ENCODE data around the gene OSBPL2. TPM values are rescaled to one million over a fixed set of nuclear protein-coding genes. Genes with fewer than 3 reads are reported as not detected.

The OSBPL2 gene
- total RNA-seq, 2 experiments from 2014 or later = 23.6 to 24.7 TPM

DNA sequence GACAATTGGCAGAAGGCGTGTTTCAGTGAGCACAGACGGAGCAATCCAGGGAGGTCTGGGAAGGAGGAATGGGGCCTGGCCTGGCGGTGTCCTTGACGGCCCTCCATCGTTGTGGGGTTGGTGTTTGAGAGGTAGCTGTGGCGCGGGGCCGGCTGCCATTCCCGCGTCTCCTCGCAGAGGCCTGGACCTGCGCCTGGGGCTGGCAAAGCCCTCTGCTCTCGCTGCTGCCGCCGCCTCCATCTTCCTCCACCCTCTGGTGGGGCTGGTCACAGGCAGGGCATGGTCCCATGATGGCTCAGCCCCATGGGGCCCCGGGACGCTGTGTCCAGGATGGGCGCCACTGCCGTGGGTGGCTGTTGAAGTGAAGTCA is 7.6 kb downstream of the OSBPL2 start:
- Mint-ChIP-seq H3K27ac (no peak overlapping the region), H3K27me3 (ENCODE audit: low read depth) (no peaks in the 10 kb centered on the region), H3K4me3 (no peak overlapping the region), H3K9me3 (no peaks in the 10 kb centered on the region), H3K36me3 (ENCODE audit: low read depth) (no peaks in the 10 kb centered on the region), H3K4me1 (ENCODE audit: low read depth) (peaks cover 28% of the 10 kb centered on the region)
- DNase-seq = no peak
- intact Hi-C loops (cut with micrococcal nuclease) = no loop called here
- CTCF ChIA-PET = interaction anchor here (1.0 kb wide), 1 partner anchor 14 kb away, joined by 3 read pairs; no protein-coding TSS in a partner anchor

DNA sequence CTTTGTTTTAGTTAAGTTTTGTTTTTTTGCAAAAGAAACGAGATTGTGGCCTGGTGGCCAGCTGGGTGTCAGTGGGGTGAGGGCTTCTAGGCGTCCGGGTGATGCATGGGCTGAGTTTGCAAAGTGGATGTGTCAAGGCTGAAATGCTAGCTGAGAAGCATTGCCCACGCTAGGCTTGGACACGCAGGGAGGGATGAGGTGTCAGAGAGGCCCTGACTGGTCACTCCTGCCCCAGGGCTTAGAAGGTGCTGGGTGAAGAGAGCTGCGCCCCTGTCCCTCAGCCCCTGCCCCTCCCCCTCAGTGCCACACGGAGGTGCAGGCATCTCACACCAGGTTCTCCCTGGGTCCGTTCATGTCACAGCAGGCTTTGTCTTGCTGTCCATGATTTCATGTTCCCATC is 8.1 kb downstream of the OSBPL2 start:
- CTCF ChIA-PET = no interaction called here
- Mint-ChIP-seq H3K36me3 (ENCODE audit: low read depth) (no peaks in the 10 kb centered on the region), H3K27me3 (ENCODE audit: low read depth) (no peaks in the 10 kb centered on the region), H3K27ac (no peak overlapping the region), H3K4me1 (ENCODE audit: low read depth) (peaks cover 27% of the 10 kb centered on the region), H3K9me3 (no peaks in the 10 kb centered on the region), H3K4me3 (no peak overlapping the region)
- intact Hi-C loops (cut with micrococcal nuclease) = no loop called here
- DNase-seq = no peak

DNA sequence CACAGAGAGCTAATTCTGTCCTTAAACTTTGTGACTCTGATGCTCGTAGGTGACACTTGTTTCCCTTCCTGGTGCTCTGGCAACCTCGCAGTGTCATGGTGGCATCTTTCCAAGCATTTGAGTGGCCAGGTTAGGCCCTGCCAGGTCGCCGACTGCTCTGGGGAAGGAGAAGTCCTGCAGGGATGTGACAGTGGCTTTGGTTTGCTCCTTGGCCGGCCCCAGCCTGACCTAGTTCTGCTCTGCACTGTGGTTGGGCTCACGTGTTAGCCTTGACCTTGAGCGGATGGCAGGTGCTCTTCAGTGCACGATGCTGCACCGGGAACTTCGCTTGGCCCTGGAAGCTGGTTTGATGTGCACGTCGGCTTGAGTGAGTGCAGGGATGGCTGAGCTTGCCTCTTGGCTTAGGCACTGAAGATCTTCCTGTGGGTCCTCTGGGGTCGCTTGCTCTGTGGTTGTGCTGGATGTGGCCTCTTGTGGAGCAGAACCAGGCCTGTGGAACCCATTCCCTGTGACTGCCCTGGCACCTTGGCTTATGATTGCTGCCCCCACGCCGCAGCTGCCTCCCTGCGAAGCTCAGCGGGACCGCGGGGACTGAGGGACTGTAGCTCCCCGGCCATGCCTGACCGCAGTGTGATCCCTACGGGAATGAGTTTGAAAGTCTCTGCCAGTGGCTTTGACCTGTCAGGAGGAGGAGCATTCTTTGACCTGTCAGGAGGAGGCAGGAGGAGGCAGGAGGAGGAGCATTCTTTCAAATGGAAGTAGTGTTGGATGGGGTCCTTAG is 8.7 kb downstream of the OSBPL2 start:
- H3K27me3 Mint-ChIP-seq (ENCODE audit: low read depth) = no peaks in the 10 kb centered on the region
- H3K4me1 Mint-ChIP-seq (ENCODE audit: low read depth) = peaks cover 21% of the 10 kb centered on the region
- H3K36me3 Mint-ChIP-seq (ENCODE audit: low read depth) = no peaks in the 10 kb centered on the region
- intact Hi-C loops (cut with micrococcal nuclease) = no loop called here
- no peak overlapping the region for H3K27ac Mint-ChIP-seq
- DNase-seq = no peak
- H3K9me3 Mint-ChIP-seq = no peaks in the 10 kb centered on the region
- CTCF ChIA-PET = interaction anchor here (1.0 kb wide), 1 partner anchor 14 kb away, joined by 3 read pairs; no protein-coding TSS in a partner anchor
- no peak overlapping the region for H3K4me3 Mint-ChIP-seq

- no peak for DNase-seq
- Mint-ChIP-seq H3K4me3 (no peak overlapping the region), H3K4me1 (ENCODE audit: low read depth) (peaks cover 29% of the 10 kb centered on the region), H3K9me3 (no peaks in the 10 kb centered on the region), H3K36me3 (ENCODE audit: low read depth) (no peaks in the 10 kb centered on the region), H3K27ac (no peak overlapping the region), H3K27me3 (ENCODE audit: low read depth) (no peaks in the 10 kb centered on the region)
- CTCF ChIA-PET = no interaction called here
- intact Hi-C loops (cut with micrococcal nuclease) = no loop called here
These were observed 10.7 kb downstream of the OSBPL2 start for GRCh38 chr20:62248890-62249560.

DNA sequence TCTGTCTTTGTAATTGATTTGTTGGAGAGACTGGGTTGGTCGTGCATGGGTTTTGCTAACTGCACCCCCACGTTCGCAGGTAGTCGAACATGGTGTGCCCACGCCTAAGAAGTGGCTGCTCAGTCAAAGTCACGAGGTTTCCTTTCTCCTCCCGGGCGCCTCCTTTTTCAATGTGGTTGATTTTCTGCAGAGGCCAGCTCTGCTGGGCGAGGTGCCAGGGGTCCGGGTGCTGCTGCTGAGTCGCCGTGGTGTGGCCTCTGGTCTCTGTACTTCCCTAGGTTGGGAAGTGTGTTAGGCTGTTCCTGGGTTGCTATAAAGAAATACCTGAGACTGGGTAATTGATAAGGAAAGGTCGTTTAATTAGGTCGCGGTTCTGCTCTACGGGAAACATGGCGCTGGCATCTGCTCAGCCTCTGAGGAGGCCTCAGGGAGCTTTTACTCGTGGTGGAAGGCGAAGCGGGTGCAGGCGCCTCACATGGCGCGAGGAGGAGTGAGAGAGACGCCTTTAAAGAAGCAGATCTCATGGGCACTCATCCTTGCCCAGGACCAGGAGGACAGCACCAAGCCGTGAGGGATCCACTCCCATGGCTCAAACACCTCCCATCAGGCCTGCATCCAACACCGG is 14.1 kb downstream of the OSBPL2 start:
- no peak overlapping the region for H3K27ac Mint-ChIP-seq
- no peaks in the 10 kb centered on the region for H3K9me3 Mint-ChIP-seq
- intact Hi-C loops (cut with micrococcal nuclease) = no loop called here
- peaks cover 13% of the 10 kb centered on the region for H3K4me1 Mint-ChIP-seq (ENCODE audit: low read depth)
- CTCF ChIA-PET = no interaction called here
- H3K27me3 Mint-ChIP-seq (ENCODE audit: low read depth) = no peaks in the 10 kb centered on the region
- H3K4me3 Mint-ChIP-seq = no peak overlapping the region
- DNase-seq = no peak
- H3K36me3 Mint-ChIP-seq (ENCODE audit: low read depth) = no peaks in the 10 kb centered on the region

DNA sequence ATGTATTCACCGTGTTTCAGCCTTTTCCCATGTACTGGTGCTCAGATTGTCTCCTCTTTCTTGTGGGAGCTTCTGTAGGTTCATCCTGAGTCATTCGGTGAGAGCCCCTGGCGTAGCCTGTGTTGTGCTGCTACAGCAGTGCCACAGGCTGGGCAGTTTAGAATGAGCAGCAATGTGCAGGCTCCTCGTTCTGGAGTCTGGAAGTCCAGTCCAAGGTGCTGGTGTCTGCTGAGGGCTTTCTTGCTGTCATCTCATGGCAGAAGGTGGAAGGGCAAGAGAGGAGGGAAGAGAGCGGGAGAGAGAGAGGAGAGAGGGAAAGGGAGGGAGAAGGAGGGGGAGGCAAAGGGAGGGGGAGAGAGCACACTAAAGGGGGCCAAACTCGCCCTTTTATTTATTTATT is 15.1 kb downstream of the OSBPL2 start:
- H3K4me3 Mint-ChIP-seq = no peak overlapping the region
- DNase-seq = no peak
- H3K4me1 Mint-ChIP-seq (ENCODE audit: low read depth) = peaks cover 13% of the 10 kb centered on the region
- CTCF ChIA-PET = no interaction called here
- H3K36me3 Mint-ChIP-seq (ENCODE audit: low read depth) = no peaks in the 10 kb centered on the region
- intact Hi-C loops (cut with micrococcal nuclease) = no loop called here
- H3K27ac Mint-ChIP-seq = no peak overlapping the region
- no peaks in the 10 kb centered on the region for H3K9me3 Mint-ChIP-seq
- H3K27me3 Mint-ChIP-seq (ENCODE audit: low read depth) = no peaks in the 10 kb centered on the region

DNA sequence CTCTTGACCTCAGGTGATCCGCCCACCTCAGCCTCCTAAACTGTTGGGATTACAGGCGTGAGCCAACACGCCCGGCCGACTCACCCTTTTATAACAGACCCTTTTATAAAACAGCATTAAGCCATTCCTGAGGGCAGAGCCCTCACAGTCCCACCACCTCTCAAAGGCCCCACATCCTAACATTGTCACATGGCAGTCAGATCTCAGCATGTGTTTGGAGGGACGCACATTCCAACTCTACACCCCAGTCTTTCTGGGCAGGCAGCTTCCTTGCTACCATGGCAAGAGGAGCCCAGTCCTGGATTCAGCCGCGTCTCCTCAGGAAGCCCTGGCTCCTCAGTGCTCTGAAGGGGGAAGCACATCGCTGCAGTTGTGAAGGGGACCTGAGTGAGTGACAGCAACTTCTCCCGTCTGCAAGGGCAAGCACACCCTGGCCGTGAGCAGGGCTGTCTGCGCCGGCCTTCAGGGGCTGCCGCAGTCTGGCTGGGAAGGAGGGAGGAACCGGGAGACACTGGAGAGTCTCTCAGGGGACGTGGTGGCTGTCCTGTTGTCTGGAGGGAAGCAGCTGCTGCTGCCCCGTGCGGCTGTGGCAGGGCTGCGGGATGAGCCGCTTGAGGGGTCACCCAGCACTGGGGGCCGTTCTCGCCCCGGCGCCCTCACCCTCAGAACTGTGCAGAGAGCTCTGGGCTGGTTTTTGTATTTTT is 15.9 kb downstream of the OSBPL2 start:
- Mint-ChIP-seq H3K27ac (no peak overlapping the region), H3K27me3 (ENCODE audit: low read depth) (no peaks in the 10 kb centered on the region), H3K36me3 (ENCODE audit: low read depth) (no peaks in the 10 kb centered on the region), H3K4me3 (no peak overlapping the region), H3K4me1 (ENCODE audit: low read depth) (peaks cover 10% of the 10 kb centered on the region), H3K9me3 (no peaks in the 10 kb centered on the region)
- CTCF ChIA-PET = no interaction called here
- DNase-seq = no peak
- intact Hi-C loops (cut with micrococcal nuclease) = no loop called here

- no peaks in the 10 kb centered on the region for H3K27me3 Mint-ChIP-seq (ENCODE audit: low read depth)
- no peak overlapping the region for H3K4me3 Mint-ChIP-seq
- no peak for DNase-seq
- H3K27ac Mint-ChIP-seq = no peak overlapping the region
- H3K4me1 Mint-ChIP-seq (ENCODE audit: low read depth) = peaks cover 10% of the 10 kb centered on the region
- CTCF ChIA-PET = no interaction called here
- no peaks in the 10 kb centered on the region for H3K36me3 Mint-ChIP-seq (ENCODE audit: low read depth)
- intact Hi-C loops (cut with micrococcal nuclease) = no loop called here
- H3K9me3 Mint-ChIP-seq = no peaks in the 10 kb centered on the region
These were observed 17.7 kb downstream of the OSBPL2 start for GRCh38 chr20:62255976-62256375.

DNA sequence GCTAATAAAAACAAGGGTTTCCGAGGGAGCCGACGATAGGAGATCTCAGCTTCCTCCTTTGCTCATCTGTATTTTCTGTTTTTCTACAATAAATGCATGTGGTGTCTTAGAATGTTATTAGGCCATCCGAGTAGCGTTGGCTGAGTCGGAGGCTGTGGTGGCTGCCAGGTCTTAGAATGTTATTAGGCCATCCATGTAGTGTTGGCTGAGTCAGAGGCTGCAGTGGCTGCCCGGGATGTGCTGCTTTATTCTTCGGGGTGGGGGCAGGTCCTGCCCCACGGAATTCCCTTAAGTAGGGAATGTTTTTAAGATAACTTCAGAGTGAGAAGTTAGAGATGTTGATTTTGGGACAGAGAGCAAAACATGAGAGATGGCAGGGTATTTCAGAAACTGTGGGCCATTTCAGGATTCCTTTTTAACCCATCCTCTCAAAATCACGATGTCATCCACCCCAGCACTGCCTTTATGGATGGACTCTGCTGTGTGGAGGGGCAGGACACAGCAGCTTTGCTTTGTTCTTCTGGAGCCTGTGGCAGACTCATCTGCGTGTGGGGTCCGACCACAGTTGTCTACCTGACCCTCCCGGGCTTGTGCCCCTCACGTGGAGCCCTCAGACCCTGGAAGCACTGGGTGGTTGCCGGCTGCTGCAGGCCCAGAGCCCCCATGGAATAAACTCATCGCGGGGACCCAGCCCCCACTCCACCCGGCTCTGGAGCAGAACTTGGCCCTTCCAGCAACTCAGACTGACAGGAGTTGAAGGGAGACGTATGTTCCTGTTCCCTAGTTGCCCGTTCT is 20.4 kb downstream of the OSBPL2 start:
- H3K36me3 Mint-ChIP-seq (ENCODE audit: low read depth) = no peaks in the 10 kb centered on the region
- intact Hi-C loops (cut with micrococcal nuclease) = no loop called here
- no peaks in the 10 kb centered on the region for H3K4me1 Mint-ChIP-seq (ENCODE audit: low read depth)
- CTCF ChIA-PET = no interaction called here
- no peaks in the 10 kb centered on the region for H3K9me3 Mint-ChIP-seq
- no peak for DNase-seq
- H3K4me3 Mint-ChIP-seq = no peak overlapping the region
- no peak overlapping the region for H3K27ac Mint-ChIP-seq
- H3K27me3 Mint-ChIP-seq (ENCODE audit: low read depth) = no peaks in the 10 kb centered on the region

GRCh38 chr20:62259294-62259565 is 20.9 kb downstream of the OSBPL2 start:
- CTCF ChIA-PET = no interaction called here
- intact Hi-C loops (cut with micrococcal nuclease) = no loop called here

DNA sequence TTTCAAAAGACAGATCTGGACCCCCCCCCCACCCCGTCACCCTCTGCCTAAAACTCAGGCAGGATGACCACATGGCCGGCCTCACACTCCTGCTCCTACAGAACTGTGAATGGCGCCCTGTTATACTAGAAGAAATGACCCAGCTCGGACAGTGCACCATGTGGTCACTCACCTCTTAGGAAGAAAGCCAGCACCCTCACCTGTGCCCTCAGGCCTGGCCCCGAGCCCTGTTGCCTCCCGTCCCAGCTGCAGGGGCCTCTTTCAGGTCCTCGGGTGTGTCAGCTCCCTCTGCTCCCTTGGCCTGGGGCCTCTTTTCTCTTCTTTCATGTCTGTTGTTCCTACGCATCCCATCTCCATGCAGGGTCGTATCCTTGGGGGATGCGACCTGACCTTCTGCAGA is 23.7 kb downstream of the OSBPL2 start:
- H3K4me1 Mint-ChIP-seq (ENCODE audit: low read depth) = no peaks in the 10 kb centered on the region
- CTCF ChIA-PET = interaction anchor here (0.6 kb wide), 1 partner anchor 251 kb away, joined by 4 read pairs; no protein-coding TSS in a partner anchor
- H3K9me3 Mint-ChIP-seq = peaks cover 2% of the 10 kb centered on the region
- DNase-seq = no peak
- intact Hi-C loops (cut with micrococcal nuclease) = no loop called here
- H3K36me3 Mint-ChIP-seq (ENCODE audit: low read depth) = peaks cover 9% of the 10 kb centered on the region
- no peak overlapping the region for H3K4me3 Mint-ChIP-seq
- no peaks in the 10 kb centered on the region for H3K27me3 Mint-ChIP-seq (ENCODE audit: low read depth)
- no peak overlapping the region for H3K27ac Mint-ChIP-seq

More at GRCh38 chr20:62259294-62259565, 20.9 kb downstream of the OSBPL2 start:
- Mint-ChIP-seq H3K4me1 (ENCODE audit: low read depth) (no peaks in the 10 kb centered on the region), H3K4me3 (no peak overlapping the region), H3K27ac (no peak overlapping the region), H3K27me3 (ENCODE audit: low read depth) (no peaks in the 10 kb centered on the region), H3K9me3 (no peaks in the 10 kb centered on the region), H3K36me3 (ENCODE audit: low read depth) (no peaks in the 10 kb centered on the region)
- no peak for DNase-seq

DNA sequence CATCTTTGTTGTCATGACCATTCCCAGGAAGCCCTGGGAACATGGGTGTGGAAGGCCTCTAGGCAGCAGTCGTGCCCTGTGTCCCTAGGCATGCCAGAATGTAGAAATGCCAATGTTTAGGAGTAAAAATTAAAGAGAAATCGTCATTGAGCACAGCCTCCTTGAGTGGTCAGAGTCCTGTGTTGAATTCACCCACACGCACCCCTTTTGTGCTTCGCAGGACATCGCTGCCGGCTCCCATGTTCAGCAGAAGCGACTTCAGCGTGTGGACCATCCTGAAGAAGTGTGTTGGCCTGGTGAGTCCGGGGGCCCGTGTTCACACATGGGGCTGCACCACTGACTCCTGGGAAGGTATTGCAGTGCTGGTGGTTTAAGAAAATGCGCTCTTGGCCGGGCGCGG is 25.1 kb downstream of the OSBPL2 start:
- intact Hi-C loops (cut with micrococcal nuclease) = no loop called here
- peaks cover 9% of the 10 kb centered on the region for H3K36me3 Mint-ChIP-seq (ENCODE audit: low read depth)
- no peak overlapping the region for H3K27ac Mint-ChIP-seq
- no peak for DNase-seq
- H3K9me3 Mint-ChIP-seq = peaks cover 2% of the 10 kb centered on the region
- no peak overlapping the region for H3K4me3 Mint-ChIP-seq
- CTCF ChIA-PET = no interaction called here
- H3K4me1 Mint-ChIP-seq (ENCODE audit: low read depth) = no peaks in the 10 kb centered on the region
- no peaks in the 10 kb centered on the region for H3K27me3 Mint-ChIP-seq (ENCODE audit: low read depth)
